Body of pancreas (tissue), 4 donors: ENCODE data around the gene PPL.

ENCODE experiments used
- POLR2A ChIP-seq, 3 donors: fragments of 450-650 bp; IDR thresholded peaks; one replicate each; pipeline ENCODE4 v1.6.1; 2016; ENCODE audit warnings: antibody characterized with exemption in 3 of 3, mild to moderate bottlenecking in 2 of 3
- TF ChIP-seq, protein P1 (sequence below), 7 experiments: fragments of 450-650 bp in 4 of 7; fragments of 200-600 bp in 3 of 7; sonication (generic) in 3 of 7; IDR thresholded peaks; one replicate each; pipeline ENCODE4 v1.5.1; 2016 to 2019; ENCODE audit warnings: antibody characterized with exemption in 7 of 7

DNA sequence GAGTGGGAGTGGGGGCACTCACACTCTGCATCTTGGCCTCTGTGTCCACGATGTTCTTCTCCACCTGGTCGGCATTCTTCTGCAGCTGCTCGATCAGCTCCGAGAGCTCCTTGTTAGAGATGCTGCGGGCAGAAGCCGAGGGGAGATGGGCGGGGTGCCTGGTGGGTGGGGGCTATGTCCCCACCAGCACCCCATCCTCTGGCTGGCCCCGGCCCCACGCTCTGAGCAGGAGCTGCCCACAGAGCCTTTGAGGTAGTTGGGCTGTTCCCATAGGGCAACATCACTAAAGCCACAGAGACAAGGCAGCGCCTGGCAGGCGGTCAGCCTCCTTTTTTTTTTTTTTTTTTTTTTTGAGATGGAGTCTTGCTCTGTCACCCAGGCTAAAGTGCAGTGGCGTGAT lies 26.1 kb downstream of the PPL start:
- TF ChIP-seq POLR2A (IDR thresholded peaks at IDR 0.05) = no peak
- TF ChIP-seq, protein P1, sequence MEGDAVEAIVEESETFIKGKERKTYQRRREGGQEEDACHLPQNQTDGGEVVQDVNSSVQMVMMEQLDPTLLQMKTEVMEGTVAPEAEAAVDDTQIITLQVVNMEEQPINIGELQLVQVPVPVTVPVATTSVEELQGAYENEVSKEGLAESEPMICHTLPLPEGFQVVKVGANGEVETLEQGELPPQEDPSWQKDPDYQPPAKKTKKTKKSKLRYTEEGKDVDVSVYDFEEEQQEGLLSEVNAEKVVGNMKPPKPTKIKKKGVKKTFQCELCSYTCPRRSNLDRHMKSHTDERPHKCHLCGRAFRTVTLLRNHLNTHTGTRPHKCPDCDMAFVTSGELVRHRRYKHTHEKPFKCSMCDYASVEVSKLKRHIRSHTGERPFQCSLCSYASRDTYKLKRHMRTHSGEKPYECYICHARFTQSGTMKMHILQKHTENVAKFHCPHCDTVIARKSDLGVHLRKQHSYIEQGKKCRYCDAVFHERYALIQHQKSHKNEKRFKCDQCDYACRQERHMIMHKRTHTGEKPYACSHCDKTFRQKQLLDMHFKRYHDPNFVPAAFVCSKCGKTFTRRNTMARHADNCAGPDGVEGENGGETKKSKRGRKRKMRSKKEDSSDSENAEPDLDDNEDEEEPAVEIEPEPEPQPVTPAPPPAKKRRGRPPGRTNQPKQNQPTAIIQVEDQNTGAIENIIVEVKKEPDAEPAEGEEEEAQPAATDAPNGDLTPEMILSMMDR (IDR thresholded peaks at IDR 0.05) = no peak
